Endothelial cell of hepatic sinusoid (primary cell): ENCODE data around the gene CACNA1B.
"Not testable (repeated sequence)": the region's sequence is repeated elsewhere in the genome, so short reads cannot be mapped to it uniquely, and the experiment has no call there.

Experiments used
- in situ Hi-C: cut with HindIII; loops from 2 replicates; pipeline ENCODE4 v1.10.0; 2017; ENCODE audit warnings: low sequenced_read_pairs

CACNA1B gene

DNA sequence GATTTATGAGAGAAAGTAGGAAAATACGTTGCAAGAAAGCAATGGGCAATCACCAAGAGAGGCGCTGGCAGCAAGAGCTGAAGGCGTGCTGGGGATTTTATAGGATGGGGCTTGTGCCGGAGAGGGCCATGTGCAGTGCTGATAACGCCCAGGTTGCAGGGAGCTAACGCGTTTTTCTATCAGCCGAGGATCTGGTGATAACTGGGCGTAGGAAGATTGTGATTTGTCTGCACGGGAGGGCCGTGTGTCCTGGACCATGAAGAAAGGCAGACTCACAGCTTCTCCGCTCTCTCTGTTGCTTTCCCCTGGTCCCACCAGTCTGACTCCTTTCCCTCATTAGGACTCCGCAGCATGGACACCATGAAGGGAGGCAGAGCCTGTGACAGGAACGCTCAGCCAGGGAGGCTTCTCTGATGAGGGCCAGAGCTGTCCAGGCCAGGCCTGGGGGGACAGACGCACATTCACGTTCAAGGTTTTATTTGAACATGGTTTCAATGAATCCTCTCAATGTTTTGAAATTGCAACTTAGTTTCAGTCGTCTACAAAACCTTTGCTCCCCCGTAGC, 11.9 kb upstream of the CACNA1B start:
- in situ Hi-C loops: no loop called here

DNA sequence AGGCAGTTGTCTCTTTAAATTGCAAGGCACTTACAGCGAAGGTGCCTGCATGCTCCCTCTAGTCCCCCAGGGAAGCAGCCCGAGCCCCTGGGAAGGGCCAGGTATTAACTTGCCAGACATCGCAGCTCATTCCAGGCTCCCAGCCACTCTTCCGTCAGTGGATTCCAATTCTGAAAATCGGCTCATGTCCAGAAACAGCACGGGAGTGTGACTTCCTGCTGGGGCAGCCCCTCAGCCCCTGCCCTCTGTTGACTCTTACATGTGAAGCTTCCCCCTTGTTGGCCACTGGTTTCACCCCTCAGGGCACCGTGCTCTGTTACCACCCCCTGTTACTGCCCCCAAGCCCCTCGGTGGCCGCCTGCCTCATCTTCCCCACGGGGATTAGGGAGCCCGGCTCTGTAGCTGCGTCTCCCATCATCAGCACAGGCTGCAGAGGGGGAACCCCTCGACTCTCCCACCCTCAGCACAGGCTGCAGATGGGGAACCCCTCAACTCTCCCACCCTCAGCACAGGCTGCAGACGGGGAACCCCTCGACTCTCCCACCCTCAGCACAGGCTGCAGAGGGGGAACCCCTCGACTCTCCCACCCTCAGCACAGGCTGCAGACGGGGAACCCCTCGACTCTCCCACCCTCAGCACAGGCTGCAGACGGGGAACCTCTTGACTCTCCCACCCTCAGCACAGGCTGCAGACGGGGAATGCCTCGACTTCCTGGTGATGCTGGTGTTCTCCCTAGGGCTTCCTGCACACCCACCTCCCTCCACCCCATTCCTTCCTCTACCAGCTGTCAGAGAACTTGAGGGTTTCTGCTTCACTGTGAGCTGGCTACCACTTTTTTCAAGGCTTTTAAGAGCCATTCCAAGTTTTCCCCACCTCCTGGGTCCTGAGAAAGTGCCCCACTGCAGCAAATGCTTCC, 11.1 kb upstream of the CACNA1B start:
- in situ Hi-C loops: no loop called here

DNA sequence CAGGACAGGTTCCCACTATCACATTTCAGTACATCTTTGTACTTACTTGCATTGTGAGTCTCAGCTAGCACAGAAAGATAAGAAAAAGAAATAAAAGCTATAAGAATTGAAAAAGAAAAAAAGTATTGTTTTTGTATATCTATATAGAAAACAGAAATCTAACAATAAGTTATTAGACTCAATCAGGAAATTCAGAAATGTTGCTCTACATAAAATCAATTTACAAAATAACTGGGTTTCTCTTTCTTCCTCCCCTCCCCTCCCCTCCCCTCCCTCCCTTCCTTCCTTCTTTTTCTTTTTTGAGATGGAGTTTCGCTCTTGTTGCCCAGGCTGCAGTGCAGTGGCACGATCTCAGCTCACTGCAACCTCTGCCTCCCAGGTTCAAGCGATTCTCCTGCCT, 7.2 kb upstream of the CACNA1B start:
- in situ Hi-C loops: no loop called here

DNA sequence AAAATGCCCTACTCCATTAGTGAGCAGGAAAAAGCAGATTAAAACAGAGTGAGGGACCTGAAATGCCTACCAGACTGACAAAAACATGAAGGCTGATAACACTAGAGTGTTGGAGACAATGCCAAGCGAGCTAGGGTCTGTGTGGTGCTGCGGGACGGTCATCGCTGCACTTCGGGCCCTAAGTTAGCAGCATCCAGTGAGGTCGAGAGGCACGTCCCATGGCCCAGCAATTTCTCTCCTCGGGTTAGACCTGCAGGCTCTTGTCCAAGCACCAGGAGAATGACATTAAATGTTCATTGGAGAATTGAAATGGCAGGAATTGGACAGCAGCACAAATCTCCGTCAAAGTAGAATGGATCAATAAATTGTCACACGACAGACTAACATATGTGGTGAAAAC, 5.3 kb upstream of the CACNA1B start:
- in situ Hi-C loops: no loop called here

DNA sequence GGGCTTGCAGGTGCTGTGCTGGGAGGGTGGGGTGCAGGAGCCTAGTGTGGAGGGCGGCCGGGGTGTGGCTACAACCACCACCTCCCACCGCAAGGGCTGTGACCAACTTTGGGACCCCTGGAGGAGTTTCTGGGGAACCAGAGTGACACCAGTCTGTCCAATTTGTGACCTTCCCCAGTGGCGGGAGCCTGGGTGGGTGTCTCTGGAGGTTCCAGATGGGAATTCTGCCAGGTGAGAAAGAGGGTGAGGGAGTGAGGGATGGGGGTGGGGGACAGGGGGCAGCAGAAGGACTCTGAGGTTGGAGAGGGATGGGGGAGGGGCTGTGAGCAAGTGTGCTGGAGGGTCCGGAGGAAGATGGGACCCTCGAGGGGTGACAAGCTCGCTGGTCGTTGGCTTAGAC, 4.2 kb upstream of the CACNA1B start:
- in situ Hi-C loops: no loop called here

DNA sequence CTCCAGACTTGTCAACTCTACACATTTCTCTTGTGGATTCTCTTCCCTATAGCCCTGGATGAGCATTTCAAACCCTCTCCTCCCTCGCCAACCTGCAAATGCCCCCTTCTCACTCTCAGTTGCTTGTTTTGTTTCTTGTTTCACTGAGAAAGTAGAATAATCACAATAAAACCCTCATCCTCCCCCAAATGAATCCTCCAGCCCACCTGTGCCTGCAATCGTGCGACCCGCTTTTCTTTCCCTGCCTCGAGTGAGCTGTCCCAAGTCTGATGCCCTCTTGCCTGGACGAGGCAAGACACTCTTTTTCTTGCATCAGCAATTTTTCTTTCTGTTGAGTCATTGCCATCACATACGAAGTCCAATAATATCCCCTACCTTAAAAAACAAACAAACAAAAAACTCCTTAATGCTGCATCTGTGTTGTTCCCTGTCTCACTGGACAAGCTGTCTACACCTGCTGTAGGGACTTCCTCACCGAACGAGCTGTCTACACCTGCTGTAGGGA, 3.7 kb upstream of the CACNA1B start:
- in situ Hi-C loops: no loop called here

DNA sequence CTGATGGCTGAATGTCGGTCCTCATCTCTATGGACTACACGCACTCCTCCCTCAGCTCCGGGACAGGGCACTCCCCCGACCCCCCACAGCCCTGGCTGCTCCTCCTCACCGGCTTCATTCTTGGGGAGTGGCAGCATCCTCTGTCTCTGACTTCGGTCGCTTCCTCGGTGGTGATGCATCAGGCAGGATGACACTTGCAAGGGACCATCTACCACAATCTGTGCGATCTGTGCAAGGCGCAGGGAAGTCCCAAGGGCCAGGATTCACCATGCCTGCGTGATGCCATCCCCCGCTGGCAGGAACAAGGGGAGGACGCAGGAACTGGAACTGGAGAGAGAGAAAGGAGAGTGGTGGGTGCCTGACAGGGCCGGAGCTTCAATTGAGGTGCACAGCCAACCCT, 2.2 kb upstream of the CACNA1B start:
- in situ Hi-C loops: no loop called here

DNA sequence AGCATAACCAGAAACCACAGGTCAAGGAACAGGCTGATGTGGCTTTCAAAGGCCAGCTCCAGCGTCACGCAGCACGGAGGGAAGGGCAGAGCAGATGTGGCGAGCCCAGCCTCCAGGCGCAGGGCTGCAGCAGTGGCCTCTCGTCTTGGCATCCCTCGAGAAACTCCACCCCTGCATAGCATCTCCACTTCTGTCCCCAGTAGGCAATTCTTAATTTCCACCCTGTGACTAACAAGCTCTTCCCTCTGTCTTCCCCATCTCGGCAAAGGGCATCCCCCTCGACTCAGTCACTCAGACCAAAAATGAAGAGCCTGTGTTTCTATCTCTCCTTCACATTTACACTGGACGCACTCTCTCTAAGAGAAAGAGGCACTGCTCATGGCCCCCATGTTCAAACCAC, 1.7 kb upstream of the CACNA1B start:
- in situ Hi-C loops: no loop called here

DNA sequence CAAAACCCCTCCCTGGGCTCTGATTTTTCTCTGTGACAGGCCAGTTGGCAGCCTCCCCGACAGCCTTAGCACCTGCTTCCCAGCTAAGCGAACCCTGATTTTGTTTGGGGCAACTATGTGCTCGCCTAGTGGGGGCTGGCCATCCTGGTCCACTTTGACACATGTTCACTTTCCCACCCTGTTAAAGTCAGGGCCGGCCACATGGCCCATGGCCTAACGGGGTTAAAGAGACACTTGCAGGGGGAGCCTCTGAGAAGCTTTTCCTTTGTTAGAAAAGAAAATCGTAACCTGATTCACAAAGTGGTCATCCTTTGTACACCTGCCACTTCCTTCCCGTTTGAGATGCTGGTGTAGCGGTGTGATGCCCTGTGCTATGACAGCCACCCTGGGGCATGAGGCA, 1.3 kb upstream of the CACNA1B start:
- in situ Hi-C loops: no loop called here

DNA sequence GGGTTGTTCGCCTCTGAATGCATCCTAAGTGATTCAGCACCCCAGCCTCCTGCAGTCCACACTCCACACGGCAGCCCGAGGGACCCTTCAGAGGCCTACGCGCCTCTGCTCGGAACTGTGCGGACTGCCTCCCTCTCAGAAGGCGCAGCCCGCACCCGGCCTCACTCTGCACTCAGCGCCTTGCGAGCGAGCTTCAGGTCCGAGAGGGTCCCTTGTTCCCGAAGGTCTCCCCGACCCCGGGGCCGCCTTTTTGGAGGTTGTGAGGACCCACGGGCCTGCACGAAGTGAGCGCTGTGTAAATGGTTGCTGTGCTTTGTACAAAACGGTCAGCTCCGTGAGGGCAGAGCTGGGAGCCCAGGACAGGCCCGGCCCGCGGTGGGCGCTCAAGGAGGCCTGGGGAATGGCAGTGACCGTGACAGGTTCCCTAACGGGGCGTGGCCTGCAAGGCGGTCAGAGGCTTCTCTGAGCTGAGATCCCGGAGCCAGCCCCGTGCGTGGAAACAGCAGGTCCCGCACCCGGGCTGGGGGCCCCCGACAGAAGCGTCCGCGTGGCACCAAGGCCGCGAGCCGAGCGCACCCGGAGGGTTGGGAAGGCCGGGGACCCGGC, 698 bp upstream of the CACNA1B start:
- in situ Hi-C loops: no loop called here

DNA sequence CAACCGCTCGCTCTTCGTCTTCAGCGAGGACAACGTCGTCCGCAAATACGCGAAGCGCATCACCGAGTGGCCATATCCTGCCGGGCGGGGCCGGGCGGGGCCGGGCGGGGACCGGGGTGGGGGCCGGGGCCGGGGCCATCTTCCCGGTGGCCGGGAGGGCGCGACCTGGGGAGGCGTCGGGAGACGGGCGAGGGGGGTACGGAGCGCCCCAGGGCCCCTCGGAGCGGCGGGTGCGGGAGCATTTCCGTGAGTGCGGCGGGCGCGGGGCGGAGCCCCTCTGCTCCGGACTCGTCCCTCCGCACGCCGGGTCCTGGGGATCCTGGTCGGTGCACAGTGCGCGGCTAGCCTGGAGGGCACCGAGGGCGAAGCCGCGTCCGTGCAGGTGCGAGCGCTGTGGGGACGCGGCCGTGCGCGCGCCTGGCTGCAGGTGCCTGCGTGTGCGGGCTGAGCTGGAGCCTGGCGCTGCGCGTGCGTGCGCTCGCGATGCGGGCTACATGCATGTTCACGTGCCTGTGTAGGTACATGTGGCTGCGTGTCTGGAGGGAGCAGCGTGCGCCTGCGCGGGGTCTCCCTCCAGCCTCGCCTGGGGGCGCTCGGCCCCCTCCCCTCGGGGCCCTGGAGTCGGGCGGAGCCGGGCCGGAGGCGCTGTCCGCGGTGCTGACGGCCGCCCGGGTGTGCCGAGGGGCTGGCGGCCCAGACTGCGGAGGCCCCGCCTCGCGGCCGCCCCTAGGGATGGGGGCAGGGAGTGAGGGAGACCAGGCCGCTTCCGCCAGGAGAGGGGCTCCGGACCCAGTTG, 762 bp downstream of the CACNA1B start:
- in situ Hi-C loops: no loop called here

DNA sequence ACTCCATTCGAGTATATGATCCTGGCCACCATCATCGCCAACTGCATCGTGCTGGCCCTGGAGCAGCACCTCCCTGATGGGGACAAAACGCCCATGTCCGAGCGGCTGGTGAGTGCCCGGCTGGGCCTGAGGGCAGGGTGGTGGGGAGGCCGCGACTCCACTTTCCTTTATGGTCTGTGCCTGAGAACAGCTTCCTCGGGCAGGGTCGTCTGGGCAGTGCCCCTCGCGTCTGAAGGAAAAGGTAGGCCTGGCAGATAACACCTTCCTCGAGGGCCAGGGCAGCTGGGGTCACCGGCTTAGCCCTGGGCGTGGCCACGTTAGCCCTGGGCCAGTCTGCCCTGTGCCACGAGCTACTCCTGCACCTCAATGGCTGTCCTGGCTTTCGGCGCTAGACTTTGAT, 1.5 kb downstream of the CACNA1B start:
- in situ Hi-C loops: no loop called here

DNA sequence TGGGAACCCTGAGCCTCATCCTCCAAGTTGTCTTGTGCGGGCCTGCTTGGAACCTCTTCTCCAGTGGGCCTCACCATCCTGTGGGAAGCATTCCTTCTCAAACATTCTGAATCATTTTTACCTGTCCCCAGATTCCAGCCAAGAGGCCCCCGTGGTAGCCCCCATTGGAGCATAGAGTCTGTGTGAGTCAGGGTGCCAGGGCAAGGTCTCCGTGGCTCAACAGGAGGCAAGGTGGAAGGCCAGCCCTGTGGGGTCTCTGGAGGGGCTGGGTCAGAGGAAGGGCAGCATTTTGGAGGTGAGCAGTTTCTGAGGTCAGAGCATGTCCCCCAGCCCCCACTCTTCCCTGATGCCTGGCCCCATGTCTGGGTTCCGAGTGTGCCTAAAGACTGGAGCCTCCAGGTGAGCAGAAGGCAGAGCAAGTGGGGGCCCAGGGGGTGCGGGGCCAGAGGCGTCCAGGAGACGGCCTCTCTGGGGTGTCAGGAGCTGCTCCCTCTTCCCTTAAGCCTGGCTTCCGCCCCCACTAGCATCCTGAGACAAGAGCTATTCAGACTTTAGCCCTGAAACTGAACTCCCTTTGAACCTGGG, 2.1 kb downstream of the CACNA1B start:
- in situ Hi-C loops: no loop called here

DNA sequence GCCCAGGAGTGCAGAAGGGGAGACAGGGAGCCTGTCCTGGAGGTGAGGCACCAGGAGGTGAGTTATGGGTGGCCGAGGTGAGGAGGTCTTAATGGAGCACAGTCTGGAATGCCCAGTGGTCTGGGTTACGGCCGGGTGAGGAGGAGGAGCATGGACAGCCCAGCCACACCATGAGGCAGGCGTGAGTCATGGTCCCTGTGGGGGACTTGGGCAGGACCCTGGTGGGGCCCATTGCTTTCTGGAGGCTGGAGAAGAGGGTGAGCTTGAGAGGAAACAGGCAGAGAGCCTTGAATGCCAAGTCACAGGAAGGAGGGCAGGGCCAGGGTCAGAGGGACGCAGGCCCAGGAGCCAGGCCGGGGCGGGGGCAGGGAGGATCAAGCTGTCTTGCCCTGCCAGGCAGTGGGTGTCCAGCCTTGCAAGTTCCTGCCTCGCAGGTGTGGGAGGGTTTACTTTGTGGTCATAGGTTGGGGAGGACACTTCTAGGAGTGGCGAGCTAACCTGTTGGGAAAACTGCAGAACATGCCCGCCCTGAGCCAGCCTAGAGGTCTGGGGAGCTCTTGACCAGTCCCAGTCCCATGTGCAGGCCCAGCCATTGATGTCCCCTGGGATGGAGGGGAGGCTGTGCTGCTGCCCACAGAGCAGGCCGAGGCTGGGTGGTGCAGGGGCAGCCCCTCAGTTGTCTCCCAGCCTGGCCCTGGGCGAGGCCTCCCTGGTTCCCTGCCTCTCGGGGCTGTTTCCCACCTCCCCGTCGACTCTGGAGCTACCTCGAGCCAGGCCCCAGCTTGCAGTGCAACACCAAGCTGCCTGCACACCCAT, 2.8 kb downstream of the CACNA1B start:
- in situ Hi-C loops: no loop called here

DNA sequence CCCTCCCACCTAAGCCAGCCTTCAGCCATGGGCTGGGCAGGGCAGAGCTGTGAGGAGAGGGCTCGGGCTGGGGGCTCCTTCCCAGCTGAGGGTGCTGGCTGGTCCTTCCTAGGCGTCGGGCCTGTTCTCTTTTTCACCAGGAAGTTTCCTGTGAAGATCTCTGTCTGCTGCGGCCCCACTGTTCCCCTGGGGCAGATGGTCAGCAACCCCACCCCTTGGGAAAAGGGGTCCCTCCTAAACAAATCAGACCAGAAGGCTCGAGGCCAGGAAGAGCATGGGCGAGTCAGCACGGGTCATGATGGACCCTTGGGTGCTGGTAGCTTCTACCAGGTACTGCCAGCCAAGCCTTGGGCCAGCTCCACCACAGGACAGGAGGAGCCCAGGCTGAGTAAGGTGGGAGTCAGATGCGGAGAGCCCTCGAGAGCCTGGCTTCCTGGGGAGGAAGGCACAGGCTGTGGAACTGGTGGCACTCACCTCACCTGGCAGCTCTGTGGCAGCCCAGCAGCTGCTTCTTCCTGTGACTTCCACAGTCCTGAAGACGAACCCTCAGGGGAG, 3.5 kb downstream of the CACNA1B start:
- in situ Hi-C loops: no loop called here

DNA sequence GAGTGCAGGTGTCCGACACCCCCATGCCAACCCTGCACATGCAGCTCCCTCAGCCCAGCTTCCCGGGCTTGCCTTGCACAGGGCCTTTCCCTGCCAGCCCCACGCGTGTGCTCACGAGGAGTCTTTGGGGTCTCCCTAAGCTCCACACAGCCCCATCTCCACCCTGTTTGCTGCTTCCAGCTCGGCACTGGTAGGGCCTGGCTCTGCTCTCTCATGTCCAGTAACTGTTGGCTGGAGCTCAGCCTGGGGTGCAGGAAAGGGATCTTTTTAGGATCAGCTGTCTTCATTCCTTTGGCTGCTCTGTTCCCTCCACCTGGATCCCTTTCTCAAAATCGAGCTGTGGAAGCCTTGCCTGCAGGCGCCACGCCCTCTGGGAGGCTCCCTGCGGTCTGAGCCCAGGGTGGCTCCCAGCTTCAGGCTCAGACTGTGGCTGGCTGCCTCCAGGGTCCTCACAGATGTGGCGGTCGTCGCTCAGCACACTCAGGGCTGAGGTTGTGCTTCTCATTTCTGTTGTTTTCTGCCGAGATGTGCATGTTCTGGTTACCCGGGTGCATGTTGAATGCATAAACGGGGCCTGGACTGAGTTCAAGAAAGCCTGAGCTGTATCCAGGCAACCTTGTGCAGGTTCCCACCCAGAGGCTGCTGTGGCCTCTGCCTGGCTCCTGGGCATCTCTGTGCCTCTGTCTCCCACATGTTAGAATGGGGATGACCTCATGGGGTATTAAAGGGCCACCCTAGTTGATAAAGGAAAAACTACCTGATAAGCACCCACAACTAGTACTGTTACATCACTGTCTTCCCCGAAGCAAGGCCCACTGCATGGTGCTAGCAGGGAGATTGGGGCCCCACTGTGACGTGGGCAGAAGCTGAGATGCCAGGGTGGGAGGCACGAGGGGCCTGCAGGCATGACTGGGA, 4.3 kb downstream of the CACNA1B start:
- in situ Hi-C loops: no loop called here

DNA sequence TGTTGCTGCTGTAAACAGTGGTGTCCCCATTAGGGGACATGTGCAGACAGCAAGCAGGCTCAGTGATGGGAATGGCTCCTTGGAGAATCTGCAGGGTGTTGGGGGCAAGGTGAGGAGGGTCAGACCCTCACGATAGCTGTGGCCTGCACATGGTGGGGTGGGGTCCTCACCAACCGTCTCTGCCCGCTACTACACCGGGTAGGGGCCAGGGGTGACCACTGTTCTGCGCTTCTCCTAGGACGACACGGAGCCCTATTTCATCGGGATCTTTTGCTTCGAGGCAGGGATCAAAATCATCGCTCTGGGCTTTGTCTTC, 4.9 kb downstream of the CACNA1B start:
- in situ Hi-C loops: no loop called here

DNA sequence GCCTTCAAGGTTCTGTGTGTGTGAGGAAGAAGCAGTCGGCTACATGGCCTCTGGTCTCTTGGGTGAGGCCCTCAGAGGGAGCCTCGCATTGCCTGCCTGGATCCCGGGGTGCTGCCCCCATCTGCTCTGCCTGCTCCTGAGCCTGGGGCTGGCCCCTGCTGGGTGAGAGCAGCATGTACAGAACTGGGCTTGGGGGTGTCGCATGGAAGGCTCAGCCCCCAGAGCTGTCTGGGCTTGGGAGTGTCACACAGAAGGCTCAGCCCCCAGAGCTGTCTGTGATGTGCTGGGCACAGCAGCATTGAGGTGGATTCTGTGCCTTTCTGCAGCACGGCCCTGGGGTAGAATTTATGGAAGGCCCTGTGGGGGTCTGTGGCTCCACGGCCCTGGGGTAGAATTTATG, 6.4 kb downstream of the CACNA1B start:
- in situ Hi-C loops: not testable (repeated sequence)

DNA sequence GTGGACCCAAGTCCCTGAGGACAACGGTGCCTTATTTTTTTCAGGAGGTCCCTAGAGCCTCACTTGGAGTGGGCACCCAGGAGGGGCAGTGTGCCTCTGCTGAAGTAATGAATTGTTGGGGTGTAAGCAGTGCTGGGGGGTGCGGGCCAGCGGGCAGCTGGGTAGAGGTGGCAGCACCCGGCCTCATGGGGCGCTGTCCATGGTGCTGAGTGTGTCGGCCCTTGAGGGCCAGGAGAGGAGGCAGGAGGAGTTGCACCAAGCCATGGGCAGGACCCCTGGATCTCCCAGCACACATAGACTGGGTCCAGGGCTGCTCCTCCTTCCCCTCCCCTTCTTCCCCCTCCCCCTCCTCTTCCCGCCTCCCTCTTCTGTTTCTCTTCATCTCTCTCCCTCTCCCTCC, 7.0 kb downstream of the CACNA1B start:
- in situ Hi-C loops: not testable (repeated sequence)
